ENCODE results near the gene TSPAN10. TPM values are rescaled to one million over a fixed set of nuclear protein-coding genes. Genes with fewer than 3 reads are reported as not detected.

The TSPAN10 gene
- total RNA-seq, 1 experiment from 2014 or later, result 1.2 TPM

DNA sequence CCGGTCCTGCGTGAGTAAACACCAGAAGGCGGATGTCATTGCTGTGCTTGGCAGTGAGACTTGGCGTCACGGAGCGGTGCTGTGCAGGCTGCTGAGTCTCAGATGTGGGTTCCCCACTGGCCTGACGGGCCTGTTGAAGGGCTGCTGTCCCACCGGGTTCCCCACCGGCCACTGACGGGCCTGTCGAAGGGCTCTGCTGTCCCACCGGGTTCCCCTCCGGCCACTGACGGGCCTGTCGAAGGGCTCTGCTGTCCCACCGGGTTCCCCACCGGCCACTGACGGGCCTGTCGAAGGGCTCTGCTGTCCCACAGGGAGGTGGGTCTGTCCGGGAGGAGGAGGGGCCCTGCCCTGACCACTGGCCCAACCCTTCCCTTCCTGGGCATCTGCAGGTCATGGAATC is 49.6 kb downstream of the TSPAN10 start:
- Histone ChIP-seq H3K9me3 (ENCODE audit: control insufficient read depth, low read depth, low read length) (no peaks in the 10 kb centered on the region), H3T11ph (ENCODE audit: low read length) (no peak overlapping the region), H2BK15ac (ENCODE audit: low read depth, low read length) (no peak overlapping the region), H3K27ac (ENCODE audit: insufficient read length, low read depth, low read length) (no peak overlapping the region), H3K79me1 (ENCODE audit: insufficient read depth, low read depth, low read length, poor library complexity, severe bottlenecking) (peaks cover 8% of the 10 kb centered on the region), H2AK5ac (ENCODE audit: insufficient read length, low read length) (no peak overlapping the region), H3K14ac (ENCODE audit: insufficient read depth, low read length) (no peak overlapping the region), H2AFZ (ENCODE audit: low read length) (no peak overlapping the region), H4K91ac (ENCODE audit: insufficient read length, low read depth, low read length) (no peak overlapping the region), H3K4ac (ENCODE audit: low read depth, low read length) (no peak overlapping the region), H3K18ac (ENCODE audit: insufficient read length, low read depth, low read length) (no peak overlapping the region), H3K56ac (ENCODE audit: insufficient read length, low read depth, low read length) (no peak overlapping the region), H3K27me3 (ENCODE audit: insufficient read depth, low read length) (no peaks in the 10 kb centered on the region), H2BK12ac (ENCODE audit: insufficient read length, low read depth, low read length) (no peak overlapping the region), H3K4me1 (ENCODE audit: insufficient read depth, low read length) (no peaks in the 10 kb centered on the region), H3K79me2 (ENCODE audit: insufficient read depth, low read length) (peaks cover 11% of the 10 kb centered on the region; the same call in 1 of the 2 replicates), H4K20me1 (ENCODE audit: control insufficient read depth, insufficient read depth, insufficient read length) (no peaks in the 10 kb centered on the region), H2BK5ac (ENCODE audit: insufficient read length, low read length) (no peak overlapping the region), H3K23me2 (ENCODE audit: insufficient read length, low read depth, low read length, poor library complexity, severe bottlenecking) (peaks cover 10% of the 10 kb centered on the region), H3K4me2 (ENCODE audit: insufficient read depth, insufficient read length, low read length) (no peak overlapping the region), H4K8ac (replicated peaks; ENCODE audit: insufficient read length, low read depth, low read length) (no peak overlapping the region), H2BK20ac (ENCODE audit: low read depth, low read length, poor library complexity, severe bottlenecking) (no peak overlapping the region), H3K9ac (ENCODE audit: extremely low read depth, insufficient read length, low read length) (no peak overlapping the region), H3K23ac (ENCODE audit: insufficient read length, low read depth, low read length) (no peak overlapping the region), H4K5ac (ENCODE audit: insufficient read length, low read depth, low read length) (no peak overlapping the region), H2BK120ac (ENCODE audit: low read depth, low read length, poor library complexity, severe bottlenecking) (no peak overlapping the region)
- no peak for DNase-seq
- no peaks in the 10 kb centered on the region for H3K27me3 Mint-ChIP-seq (ENCODE audit: low read depth)
- H3K4me3 Mint-ChIP-seq, result 0 out of 5 replicates have a peak overlapping the region, but pooled peaks of 1 of the 2 experiments have one; percentile 20
- TF ChIP-seq, protein P1, sequence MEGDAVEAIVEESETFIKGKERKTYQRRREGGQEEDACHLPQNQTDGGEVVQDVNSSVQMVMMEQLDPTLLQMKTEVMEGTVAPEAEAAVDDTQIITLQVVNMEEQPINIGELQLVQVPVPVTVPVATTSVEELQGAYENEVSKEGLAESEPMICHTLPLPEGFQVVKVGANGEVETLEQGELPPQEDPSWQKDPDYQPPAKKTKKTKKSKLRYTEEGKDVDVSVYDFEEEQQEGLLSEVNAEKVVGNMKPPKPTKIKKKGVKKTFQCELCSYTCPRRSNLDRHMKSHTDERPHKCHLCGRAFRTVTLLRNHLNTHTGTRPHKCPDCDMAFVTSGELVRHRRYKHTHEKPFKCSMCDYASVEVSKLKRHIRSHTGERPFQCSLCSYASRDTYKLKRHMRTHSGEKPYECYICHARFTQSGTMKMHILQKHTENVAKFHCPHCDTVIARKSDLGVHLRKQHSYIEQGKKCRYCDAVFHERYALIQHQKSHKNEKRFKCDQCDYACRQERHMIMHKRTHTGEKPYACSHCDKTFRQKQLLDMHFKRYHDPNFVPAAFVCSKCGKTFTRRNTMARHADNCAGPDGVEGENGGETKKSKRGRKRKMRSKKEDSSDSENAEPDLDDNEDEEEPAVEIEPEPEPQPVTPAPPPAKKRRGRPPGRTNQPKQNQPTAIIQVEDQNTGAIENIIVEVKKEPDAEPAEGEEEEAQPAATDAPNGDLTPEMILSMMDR (conservative IDR thresholded peaks at IDR 0.05), result no peak
- H3K4me1 Mint-ChIP-seq, result peaks cover 14 to 20% of the 10 kb centered on the region in 2 experiments
- no peaks in the 10 kb centered on the region for H3K9me3 Mint-ChIP-seq
- H3K27ac Mint-ChIP-seq, result no peak overlapping the region
- H3K36me3 Mint-ChIP-seq (ENCODE audit: insufficient read depth in 1 of 3, low read depth in 3 of 3), result peaks cover 29 to 57% (median 57%) of the 10 kb centered on the region in 3 experiments
- no CpG with 5 or more reads among the region's 20 CpGs for WGBS (ENCODE audit: extremely low coverage, insufficient read length, low lambda C conversion rate)

Data from H9 (cell line).